Limb (tissue), 2 donors: ENCODE results near the gene IFI30.

Experiments
- DNase-seq, 2 donors: peaks; one replicate each; pipeline ENCODE4 v3.0.0-alpha.2; 2016; ENCODE audit errors: extremely low spot score in 2 of 2

The IFI30 gene

GRCh38 chr19:18224525-18225354, 51.1 kb downstream of the IFI30 start:
- DNase-seq, result peak; percentile 94 to 97

- no peak for DNase-seq
These were observed 51.7 kb downstream of the IFI30 start for GRCh38 chr19:18225355-18225701.

- no peak for DNase-seq
These were observed 52.3 kb downstream of the IFI30 start, which contains the start of gene PDE4C for GRCh38 chr19:18225702-18226468. PDE4C (minus strand) TSS chr19:18226438; CDS start chr19:18226415, 23 bp downstream.

GRCh38 chr19:18226956-18227780, 53.6 kb downstream of the IFI30 start:
- DNase-seq, result no peak
